Thyroid gland (tissue), 4 donors: ENCODE results near the gene CCT7. TPM values are rescaled to one million over a fixed set of nuclear protein-coding genes. Genes with fewer than 3 reads are reported as not detected.

Experiments used
- DNase-seq, 2 donors: peaks; one replicate each; pipeline ENCODE4 v3.0.0-alpha.2; 2019
- H3K27ac ChIP-seq, 3 donors: fragments of 200-600 bp; sonication (generic); 1 replicate in 2 of 3; 2 replicates in 1 of 3; pipeline ENCODE4 v1.5.1; 2016 to 2019; ENCODE audit warnings: mild to moderate bottlenecking in 1 of 3, moderate library complexity in 1 of 3
- H3K27me3 ChIP-seq: fragments of 200-600 bp; sonication (generic); one replicate; pipeline ENCODE4 v1.5.1; 2019
- H3K36me3 ChIP-seq, 2 donors: fragments of 200-600 bp; sonication (generic); one replicate each; pipeline ENCODE4 v1.5.1; 2016 to 2019
- H3K4me1 ChIP-seq, 2 donors: fragments of 200-600 bp; sonication (generic); one replicate each; pipeline ENCODE4 v1.5.1; 2017 to 2019
- H3K4me3 ChIP-seq, 3 donors: fragments of 200-600 bp; sonication (generic); replicated peaks in 1 of 3; 1 replicate in 2 of 3; 2 replicates in 1 of 3; pipeline ENCODE4 v1.5.1; 2016; ENCODE audit warnings: mild to moderate bottlenecking in 1 of 3
- H3K9me3 ChIP-seq: fragments of 200-600 bp; sonication (generic); one replicate; pipeline ENCODE4 v1.5.1; 2017
- POLR2A ChIP-seq, 2 donors: fragments of 450-650 bp; IDR thresholded peaks; one replicate each; pipeline ENCODE4 v1.6.1; 2017; ENCODE audit warnings: antibody characterized with exemption in 2 of 2, mild to moderate bottlenecking in 2 of 2, moderate library complexity in 1 of 2
- WGBS, 2 donors: methylation state at CpG; one replicate each; pipeline ENCODE4 v1.1.5; 2017; 5-methylcytosine and 5-hydroxymethylcytosine counted together
- intact Hi-C: fragments of 100-400 bp; cut with DNase I; formaldehyde crosslinking; loops from one replicate; pipeline ENCODE4 v1.15.1; 2023
- small RNA-seq: library from RNA; depleted of rRNA; stranded (forward); fragments of <200 nt; gene quantifications from one replicate; pipeline ENCODE3, GENCODE V24; 2016
- total RNA-seq, 4 donors: library from RNA; depleted of rRNA; stranded (reverse); fragments of >200 nt; gene quantifications; one replicate each; pipeline ENCODE4 v1.2.3, GENCODE V29; 2016
- TF ChIP-seq, protein P1 (sequence below), 6 experiments: fragments of 200-600 bp in 3 of 6; fragments of 450-650 bp in 3 of 6; sonication (generic) in 3 of 6; IDR thresholded peaks; one replicate each; pipeline ENCODE4 v1.5.1; 2016 to 2019; ENCODE audit warnings: antibody characterized with exemption in 6 of 6, mild to moderate bottlenecking in 2 of 6, inconsistent platforms in 1 of 6, moderate library complexity in 1 of 6

Gene CCT7
- total RNA-seq, 4 donors from 2014 or later, result 160 to 205 (median 189) TPM

DNA sequence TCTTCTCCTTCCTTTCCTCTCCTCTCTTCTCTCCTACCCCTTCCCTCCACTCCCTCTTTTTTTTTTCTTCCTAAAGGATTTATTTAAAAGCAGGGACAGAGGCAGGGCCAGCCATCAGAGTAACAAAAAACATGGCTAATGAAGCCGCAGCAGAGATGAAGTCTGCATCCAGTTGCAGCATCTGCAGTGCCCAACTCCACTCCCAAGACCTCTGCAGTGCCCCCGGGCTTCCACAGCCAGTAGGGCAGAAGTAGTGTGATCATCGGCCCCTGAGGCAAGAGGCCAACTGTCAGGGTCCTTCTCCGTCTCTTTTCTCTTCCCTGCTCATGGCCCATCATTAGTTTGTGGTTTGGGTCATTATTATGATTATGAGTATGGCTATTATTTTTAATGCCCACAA lies 63.5 kb downstream of the CCT7 start:
- intact Hi-C loops, result no loop called here
- peaks cover 0 to 9% of the 10 kb centered on the region in 2 donors for H3K4me1 ChIP-seq
- 60 to 67% methylated on average over 4 of the region's 4 CpGs for WGBS, 2 donors
- no peak for TF ChIP-seq POLR2A (IDR thresholded peaks at IDR 0.05)
- TF ChIP-seq, protein P1, sequence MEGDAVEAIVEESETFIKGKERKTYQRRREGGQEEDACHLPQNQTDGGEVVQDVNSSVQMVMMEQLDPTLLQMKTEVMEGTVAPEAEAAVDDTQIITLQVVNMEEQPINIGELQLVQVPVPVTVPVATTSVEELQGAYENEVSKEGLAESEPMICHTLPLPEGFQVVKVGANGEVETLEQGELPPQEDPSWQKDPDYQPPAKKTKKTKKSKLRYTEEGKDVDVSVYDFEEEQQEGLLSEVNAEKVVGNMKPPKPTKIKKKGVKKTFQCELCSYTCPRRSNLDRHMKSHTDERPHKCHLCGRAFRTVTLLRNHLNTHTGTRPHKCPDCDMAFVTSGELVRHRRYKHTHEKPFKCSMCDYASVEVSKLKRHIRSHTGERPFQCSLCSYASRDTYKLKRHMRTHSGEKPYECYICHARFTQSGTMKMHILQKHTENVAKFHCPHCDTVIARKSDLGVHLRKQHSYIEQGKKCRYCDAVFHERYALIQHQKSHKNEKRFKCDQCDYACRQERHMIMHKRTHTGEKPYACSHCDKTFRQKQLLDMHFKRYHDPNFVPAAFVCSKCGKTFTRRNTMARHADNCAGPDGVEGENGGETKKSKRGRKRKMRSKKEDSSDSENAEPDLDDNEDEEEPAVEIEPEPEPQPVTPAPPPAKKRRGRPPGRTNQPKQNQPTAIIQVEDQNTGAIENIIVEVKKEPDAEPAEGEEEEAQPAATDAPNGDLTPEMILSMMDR (IDR thresholded peaks at IDR 0.05), result no peak
- DNase-seq, result no peak
- H3K36me3 ChIP-seq, result no peaks in the 10 kb centered on the region
- no peak overlapping the region for H3K4me3 ChIP-seq
- no peaks in the 10 kb centered on the region for H3K9me3 ChIP-seq
- peaks cover 18% of the 10 kb centered on the region for H3K27me3 ChIP-seq
- H3K27ac ChIP-seq, result no peak overlapping the region

DNA sequence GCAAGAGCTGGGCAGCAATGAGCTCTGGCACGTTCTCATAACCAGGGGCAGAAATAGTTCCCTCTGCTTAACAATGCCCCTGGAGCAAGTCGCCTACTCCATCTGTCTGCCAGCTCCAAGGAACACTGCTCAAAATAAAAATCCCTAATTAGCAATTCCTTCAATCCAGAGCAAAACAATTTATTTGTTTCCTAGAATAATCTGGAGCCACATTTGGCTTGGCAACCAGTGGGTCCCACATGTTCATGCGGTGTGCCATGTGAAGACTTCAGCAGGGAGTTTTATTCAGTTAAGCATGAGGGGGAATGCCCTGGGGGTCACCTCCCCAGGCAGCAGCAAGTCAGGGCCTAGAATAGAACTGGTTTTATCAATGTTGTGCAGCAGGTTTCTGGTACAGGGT lies 66.8 kb downstream of the CCT7 start:
- no peaks in the 10 kb centered on the region for H3K9me3 ChIP-seq
- no peaks in the 10 kb centered on the region for H3K27me3 ChIP-seq
- H3K27ac ChIP-seq, result no peak overlapping the region
- WGBS, 2 donors, result 76 to 77% methylated on average over 3 of the region's 3 CpGs
- H3K36me3 ChIP-seq, result no peaks in the 10 kb centered on the region
- TF ChIP-seq, protein P1 (IDR thresholded peaks at IDR 0.05), result no peak
- TF ChIP-seq POLR2A (IDR thresholded peaks at IDR 0.05), result no peak
- H3K4me3 ChIP-seq, result no peak overlapping the region
- H3K4me1 ChIP-seq, result no peaks in the 10 kb centered on the region
- intact Hi-C loops, result no loop called here
- DNase-seq, result no peak

DNA sequence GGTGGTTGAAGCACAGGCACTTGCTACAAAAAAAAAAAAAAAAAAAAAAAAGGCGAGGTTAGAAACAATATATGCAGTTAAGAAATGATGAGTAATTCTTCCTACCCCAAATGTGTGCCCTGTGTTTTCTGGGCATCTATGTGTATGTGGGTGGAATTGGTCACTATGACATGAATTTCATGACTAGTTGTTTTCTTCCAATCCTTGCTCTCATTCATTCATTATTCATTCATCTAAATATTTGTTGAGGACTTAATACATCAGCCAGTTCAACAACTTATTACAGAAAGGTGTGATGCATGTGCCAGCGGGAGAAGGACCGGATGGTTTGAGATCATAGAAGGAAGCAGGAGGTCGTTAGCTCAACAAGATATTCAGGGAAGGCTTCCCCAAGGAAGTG lies 67.5 kb downstream of the CCT7 start:
- Histone ChIP-seq H3K4me1 (no peaks in the 10 kb centered on the region), H3K27me3 (no peaks in the 10 kb centered on the region), H3K4me3 (no peak overlapping the region), H3K36me3 (no peaks in the 10 kb centered on the region), H3K27ac (no peak overlapping the region), H3K9me3 (no peaks in the 10 kb centered on the region)
- no peak for DNase-seq
- WGBS, 2 donors, result 69 to 76% methylated on average over 4 of the region's 4 CpGs
- intact Hi-C loops, result no loop called here
- TF ChIP-seq, protein P1 (IDR thresholded peaks at IDR 0.05), result no peak
- no peak for TF ChIP-seq POLR2A (IDR thresholded peaks at IDR 0.05)

Small RNA genes within 50 kb of the gene (small RNA-seq; reads per million reads assigned to genes)
- gene RNU6-111P, result not detected

Other genes starting within 250 kb of the CCT7 start
- 10 to 100 TPM; 10.3 to 17.2 (median 16.5) TPM for gene SFXN5, start 162.6 kb upstream of the CCT7 start, total RNA-seq
- gene RAB11FIP5, start 121.4 kb upstream of the CCT7 start, total RNA-seq, result 10 to 100 TPM; 34.4 to 39.4 (median 37.3) TPM
- gene NOTO, start 31.7 kb upstream of the CCT7 start, total RNA-seq, result not detected
- gene SMYD5, start 20.1 kb upstream of the CCT7 start, total RNA-seq, result 10 to 100 TPM; 14.4 to 18.1 (median 16.2) TPM
- 10 to 100 TPM; 14.3 to 65.2 (median 33.2) TPM for gene PRADC1, start 1.1 kb upstream of the CCT7 start, total RNA-seq
- 1 to 10 TPM in 2 of 4 donors, under 1 TPM in 2; 0.79 to 3.8 (median 1.3) TPM for gene FBXO41, start 50.2 kb downstream of the CCT7 start, total RNA-seq
- not detected for gene EGR4, start 59.2 kb downstream of the CCT7 start, total RNA-seq
- gene ALMS1, start 151.5 kb downstream of the CCT7 start, total RNA-seq, result 10 to 100 TPM; 38.7 to 66.6 (median 44.4) TPM